HEK293 (cell line): Measurements from ENCODE around the gene NELL1.

Source experiments
- CTCF ChIA-PET: fragments of 350-600 bp; formaldehyde crosslinking; extraction: SDS; loops from one replicate; lab custom pipeline; 2021; ENCODE audit warnings: antibody characterized with exemption; lab: Yijun Ruan, JAX
- POLR2A ChIA-PET: fragments of 300-600 bp; formaldehyde crosslinking; extraction: SDS; loops from one replicate; lab custom pipeline; 2020; ENCODE audit warnings: antibody characterized with exemption, inconsistent platforms; lab: Yijun Ruan, JAX
- H3K27ac ChIP-seq: fragments of 200-500 bp; sonication (Bioruptor generic); 2 replicates; pipeline ENCODE4 v1.5.1; 2014; ENCODE audit warnings: low read depth, low read length, control low read depth, inconsistent platforms; ENCODE audit errors: extremely low read depth
- H3K36me3 ChIP-seq, 2 experiments: fragments of 200-500 bp in 1 of 2; sonication (Bioruptor generic) in 1 of 2; 1 replicate in 1 of 2; 2 replicates in 1 of 2; pipeline ENCODE4 v1.5.1; 2014 to 2017; ENCODE audit warnings: inconsistent platforms in 2 of 2, low read length in 2 of 2; ENCODE audit not compliant: control insufficient read depth in 2 of 2, insufficient read depth in 1 of 2
- H3K4me1 ChIP-seq: fragments of 200-500 bp; sonication (Bioruptor generic); 2 replicates; pipeline ENCODE4 v1.5.1; 2014; ENCODE audit warnings: mild to moderate bottlenecking, low read length, inconsistent platforms; ENCODE audit not compliant: control insufficient read depth, insufficient read depth
- H3K4me3 ChIP-seq: 2 replicates; pipeline ENCODE4 v1.5.1; 2011; ENCODE audit warnings: low read depth, mild to moderate bottlenecking, control low read depth, low read length, moderate library complexity
- H3K9me3 ChIP-seq: fragments of 200-500 bp; sonication (Bioruptor generic); 2 replicates; pipeline ENCODE4 v1.5.1; 2014; ENCODE audit warnings: low read depth, low read length, inconsistent platforms; ENCODE audit not compliant: control insufficient read depth, insufficient read depth
- GLI2 ChIP-seq: fragments of 450-650 bp; formaldehyde crosslinking; IDR thresholded peaks from 2 replicates; pipeline ENCODE4; 2017; ENCODE audit warnings: missing biosample characterization, missing genetic modification characterization, low read depth, borderline replicate concordance
- GLIS1 ChIP-seq: fragments of 450-650 bp; formaldehyde crosslinking; IDR thresholded peaks from 2 replicates; pipeline ENCODE4 v1.5.1; 2016; ENCODE audit warnings: missing biosample characterization, missing genetic modification characterization
- RBAK ChIP-seq: fragments of 450-650 bp; formaldehyde crosslinking; IDR thresholded peaks from 2 replicates; pipeline ENCODE4 v1.5.1; 2016; ENCODE audit warnings: missing biosample characterization, missing genetic modification characterization
- SALL2 ChIP-seq: fragments of 450-650 bp; formaldehyde crosslinking; IDR thresholded peaks from 2 replicates; pipeline ENCODE4 v1.5.0; 2017; ENCODE audit warnings: missing biosample characterization, mild to moderate bottlenecking, missing genetic modification characterization, borderline replicate concordance
- TRIM28 ChIP-seq: IDR thresholded peaks from 2 replicates; pipeline ENCODE4 v1.6.1; 2011; ENCODE audit warnings: low read length, control low read depth, borderline replicate concordance
- ZBTB17 ChIP-seq: fragments of 450-650 bp; formaldehyde crosslinking; IDR thresholded peaks from 2 replicates; pipeline ENCODE4 v1.5.1; 2016; ENCODE audit warnings: missing biosample characterization, missing genetic modification characterization
- ZNF184 ChIP-seq: fragments of 450-650 bp; IDR thresholded peaks from 2 replicates; pipeline ENCODE4 v1.5.1; 2018; ENCODE audit warnings: missing biosample characterization, mild to moderate bottlenecking, missing genetic modification characterization
- ZNF221 ChIP-seq: fragments of 450-650 bp; formaldehyde crosslinking; IDR thresholded peaks from 2 replicates; pipeline ENCODE4 v1.5.1; 2017; ENCODE audit warnings: missing biosample characterization, missing genetic modification characterization, borderline replicate concordance
- ZNF549 ChIP-seq: fragments of 450-650 bp; IDR thresholded peaks from 2 replicates; pipeline ENCODE4 v1.5.1; 2018; ENCODE audit warnings: missing biosample characterization, missing genetic modification characterization, mild to moderate bottlenecking, inconsistent platforms, moderate library complexity
- ZNF654 ChIP-seq: fragments of 450-650 bp; formaldehyde crosslinking; IDR thresholded peaks from 2 replicates; pipeline ENCODE4 v1.5.1; 2016; ENCODE audit warnings: low read depth, missing biosample characterization, missing genetic modification characterization
- TF ChIP-seq, protein P1 (sequence below): fragments of 450-650 bp; formaldehyde crosslinking; IDR thresholded peaks from 2 replicates; pipeline ENCODE4 v1.5.1; 2016; ENCODE audit warnings: missing biosample characterization, missing genetic modification characterization, borderline replicate concordance
- TF ChIP-seq, protein P2 (sequence below): fragments of 450-650 bp; formaldehyde crosslinking; IDR thresholded peaks from 2 replicates; pipeline ENCODE4 v1.5.1; 2016; ENCODE audit warnings: missing biosample characterization, missing genetic modification characterization
- TF ChIP-seq, protein P3 (sequence below): fragments of 450-650 bp; formaldehyde crosslinking; IDR thresholded peaks from 2 replicates; pipeline ENCODE4 v1.5.1; 2016; ENCODE audit warnings: missing biosample characterization, missing genetic modification characterization
- TF ChIP-seq, protein P4 (sequence below): fragments of 450-650 bp; formaldehyde crosslinking; IDR thresholded peaks from 2 replicates; pipeline ENCODE4 v1.5.1; 2017; ENCODE audit warnings: missing biosample characterization, missing genetic modification characterization
- TF ChIP-seq, protein P5 (sequence below): fragments of 450-650 bp; formaldehyde crosslinking; IDR thresholded peaks from 2 replicates; pipeline ENCODE4; 2016; ENCODE audit warnings: missing biosample characterization, missing genetic modification characterization

The NELL1 gene

DNA sequence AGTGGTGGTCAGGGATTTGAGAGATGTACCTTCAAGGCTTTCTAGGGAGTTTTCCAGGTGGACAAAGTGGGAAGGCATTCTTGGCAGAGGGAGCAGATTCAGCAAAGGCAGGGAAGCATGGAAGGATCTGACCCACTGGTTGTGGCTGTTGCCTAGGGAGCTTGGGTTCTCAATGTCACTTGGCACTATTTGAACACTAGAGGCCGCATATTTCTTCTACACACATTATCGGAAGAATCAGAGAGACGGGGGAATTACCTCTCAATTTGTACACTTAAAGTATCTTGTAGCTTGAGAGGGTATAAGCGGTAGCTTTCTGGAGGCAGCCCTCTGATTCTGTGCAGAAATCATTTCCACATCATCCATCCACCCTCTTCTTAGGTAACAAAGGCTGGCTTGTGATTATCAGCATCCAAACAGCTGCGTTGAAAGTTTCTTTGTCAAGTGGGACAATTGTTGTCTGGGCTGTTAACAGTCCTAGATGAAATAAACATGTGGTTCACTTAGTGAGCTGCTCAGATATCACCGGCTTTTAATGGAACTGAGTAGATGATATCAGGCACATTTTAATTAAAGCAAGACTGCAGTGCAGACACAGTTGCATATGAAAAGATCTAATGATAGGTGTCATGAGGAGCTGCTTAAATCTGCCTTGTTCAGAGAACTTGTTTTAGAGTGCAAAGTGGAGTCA lies 2.6 kb downstream of the NELL1 start:
- POLR2A ChIA-PET, result interaction anchor here (0.5 kb wide), 1 partner anchor 12 kb away, joined by 3 read pairs; no protein-coding TSS in a partner anchor
- no peaks in the 10 kb centered on the region for H3K36me3 ChIP-seq
- H3K4me1 ChIP-seq, result no peaks in the 10 kb centered on the region; the same call in 1 of the 2 replicates
- H3K27ac ChIP-seq, result no peak overlapping the region
- TF ChIP-seq RBAK (tag by site-specific recombination) (no peak), ZNF184 (tag by site-specific recombination) (no peak), ZBTB17 (tag by site-specific recombination) (peak; percentile 18; the same call in 1 of the 2 replicates), TRIM28 (no peak)
- TF ChIP-seq, protein P1, sequence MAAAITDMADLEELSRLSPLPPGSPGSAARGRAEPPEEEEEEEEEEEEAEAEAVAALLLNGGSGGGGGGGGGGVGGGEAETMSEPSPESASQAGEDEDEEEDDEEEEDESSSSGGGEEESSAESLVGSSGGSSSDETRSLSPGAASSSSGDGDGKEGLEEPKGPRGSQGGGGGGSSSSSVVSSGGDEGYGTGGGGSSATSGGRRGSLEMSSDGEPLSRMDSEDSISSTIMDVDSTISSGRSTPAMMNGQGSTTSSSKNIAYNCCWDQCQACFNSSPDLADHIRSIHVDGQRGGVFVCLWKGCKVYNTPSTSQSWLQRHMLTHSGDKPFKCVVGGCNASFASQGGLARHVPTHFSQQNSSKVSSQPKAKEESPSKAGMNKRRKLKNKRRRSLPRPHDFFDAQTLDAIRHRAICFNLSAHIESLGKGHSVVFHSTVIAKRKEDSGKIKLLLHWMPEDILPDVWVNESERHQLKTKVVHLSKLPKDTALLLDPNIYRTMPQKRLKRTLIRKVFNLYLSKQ (tag by site-specific recombination), result no peak
- no peaks in the 10 kb centered on the region for H3K9me3 ChIP-seq
- H3K4me3 ChIP-seq, result no peak overlapping the region
- CTCF ChIA-PET, result interaction anchor here (0.6 to 3.9 kb wide), 15 partner anchors 8 to 478 kb away, joined by 3 to 25 read pairs (median 3); no protein-coding TSS in a partner anchor

DNA sequence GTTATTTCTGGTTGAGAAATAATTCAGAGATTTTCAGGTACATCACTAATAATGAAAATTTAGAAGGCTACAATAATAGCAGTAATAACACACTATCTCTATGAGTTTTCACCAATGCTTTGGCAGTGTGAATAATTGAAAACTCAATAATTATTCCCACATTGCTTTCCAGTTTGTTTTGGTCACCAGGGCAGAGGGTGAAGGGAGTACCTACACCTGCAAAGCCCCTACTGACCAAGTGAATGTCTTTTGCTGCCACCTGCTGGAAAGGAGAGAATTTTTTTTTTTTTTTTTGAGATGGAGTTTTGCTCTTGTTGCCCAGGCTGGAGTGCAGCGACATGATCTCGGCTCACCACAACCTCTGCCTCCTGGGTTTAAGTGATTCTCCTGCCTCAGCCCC lies 3.2 kb downstream of the NELL1 start:
- TF ChIP-seq GLIS1 (tag by site-specific recombination), result no peak
- peak; percentile 40 for TF ChIP-seq ZNF654
- no peaks in the 10 kb centered on the region for H3K36me3 ChIP-seq
- ChIA-PET CTCF (interaction anchor here (0.6 to 3.9 kb wide), 11 partner anchors 8 to 405 kb away, joined by 3 to 25 read pairs (median 3); no protein-coding TSS in a partner anchor), POLR2A (no interaction called here)
- H3K4me3 ChIP-seq, result no peak overlapping the region
- no peaks in the 10 kb centered on the region; the same call in 1 of the 2 replicates for H3K4me1 ChIP-seq
- no peak overlapping the region for H3K27ac ChIP-seq
- no peaks in the 10 kb centered on the region for H3K9me3 ChIP-seq

DNA sequence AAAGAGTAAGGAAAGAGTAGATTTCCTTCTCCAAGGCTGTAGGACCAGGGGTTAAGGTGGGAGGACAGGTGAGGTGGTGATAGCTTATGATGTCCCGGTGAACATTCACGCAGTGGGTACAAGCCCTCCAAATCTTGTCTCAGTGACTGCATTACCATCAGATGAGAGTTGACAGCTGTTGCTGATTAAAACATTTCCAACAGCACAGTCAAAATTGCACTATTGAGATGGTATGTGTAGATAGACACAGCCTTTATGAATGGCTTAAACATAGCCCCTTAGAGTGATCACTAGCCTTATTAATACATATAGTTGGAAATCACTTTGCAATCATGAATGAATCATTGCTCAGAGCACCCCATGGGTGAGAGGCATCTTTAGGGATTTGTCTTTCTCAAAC lies 7.3 kb downstream of the NELL1 start:
- TF ChIP-seq SALL2 (tag by site-specific recombination) (no peak), GLI2 (tag by site-specific recombination) (no peak)
- TF ChIP-seq, protein P2, sequence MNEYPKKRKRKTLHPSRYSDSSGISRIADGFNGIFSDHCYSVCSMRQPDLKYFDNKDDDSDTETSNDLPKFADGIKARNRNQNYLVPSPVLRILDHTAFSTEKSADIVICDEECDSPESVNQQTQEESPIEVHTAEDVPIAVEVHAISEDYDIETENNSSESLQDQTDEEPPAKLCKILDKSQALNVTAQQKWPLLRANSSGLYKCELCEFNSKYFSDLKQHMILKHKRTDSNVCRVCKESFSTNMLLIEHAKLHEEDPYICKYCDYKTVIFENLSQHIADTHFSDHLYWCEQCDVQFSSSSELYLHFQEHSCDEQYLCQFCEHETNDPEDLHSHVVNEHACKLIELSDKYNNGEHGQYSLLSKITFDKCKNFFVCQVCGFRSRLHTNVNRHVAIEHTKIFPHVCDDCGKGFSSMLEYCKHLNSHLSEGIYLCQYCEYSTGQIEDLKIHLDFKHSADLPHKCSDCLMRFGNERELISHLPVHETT (tag by site-specific recombination), result no peak
- TF ChIP-seq, protein P3, sequence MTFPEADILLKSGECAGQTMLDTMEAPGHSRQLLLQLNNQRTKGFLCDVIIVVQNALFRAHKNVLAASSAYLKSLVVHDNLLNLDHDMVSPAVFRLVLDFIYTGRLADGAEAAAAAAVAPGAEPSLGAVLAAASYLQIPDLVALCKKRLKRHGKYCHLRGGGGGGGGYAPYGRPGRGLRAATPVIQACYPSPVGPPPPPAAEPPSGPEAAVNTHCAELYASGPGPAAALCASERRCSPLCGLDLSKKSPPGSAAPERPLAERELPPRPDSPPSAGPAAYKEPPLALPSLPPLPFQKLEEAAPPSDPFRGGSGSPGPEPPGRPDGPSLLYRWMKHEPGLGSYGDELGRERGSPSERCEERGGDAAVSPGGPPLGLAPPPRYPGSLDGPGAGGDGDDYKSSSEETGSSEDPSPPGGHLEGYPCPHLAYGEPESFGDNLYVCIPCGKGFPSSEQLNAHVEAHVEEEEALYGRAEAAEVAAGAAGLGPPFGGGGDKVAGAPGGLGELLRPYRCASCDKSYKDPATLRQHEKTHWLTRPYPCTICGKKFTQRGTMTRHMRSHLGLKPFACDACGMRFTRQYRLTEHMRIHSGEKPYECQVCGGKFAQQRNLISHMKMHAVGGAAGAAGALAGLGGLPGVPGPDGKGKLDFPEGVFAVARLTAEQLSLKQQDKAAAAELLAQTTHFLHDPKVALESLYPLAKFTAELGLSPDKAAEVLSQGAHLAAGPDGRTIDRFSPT (tag by site-specific recombination), result no peak
- H3K9me3 ChIP-seq, result no peaks in the 10 kb centered on the region
- no peaks in the 10 kb centered on the region for H3K4me1 ChIP-seq
- ChIA-PET CTCF (no interaction called here), POLR2A (no interaction called here)
- no peaks in the 10 kb centered on the region for H3K36me3 ChIP-seq
- H3K27ac ChIP-seq, result no peak overlapping the region
- H3K4me3 ChIP-seq, result no peak overlapping the region

DNA sequence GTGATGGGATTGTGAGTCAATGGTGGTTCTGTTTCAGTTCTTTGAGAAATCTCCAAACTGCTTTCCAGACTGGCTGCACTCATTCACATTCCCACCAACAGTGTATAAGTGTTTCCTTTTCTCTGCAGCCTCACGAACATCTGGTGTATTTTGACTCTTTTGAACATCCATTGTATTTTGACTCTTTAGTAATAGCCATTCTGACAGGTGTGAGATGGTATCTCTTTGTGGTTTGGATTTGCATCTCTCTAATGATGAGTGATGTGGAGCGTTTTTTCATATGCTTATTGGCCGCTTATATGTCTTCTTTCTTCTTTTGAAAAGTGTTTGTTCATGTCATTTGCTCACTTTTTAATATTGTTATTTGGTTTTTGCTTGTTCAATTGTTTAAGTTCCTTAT lies 19.4 kb downstream of the NELL1 start:
- ChIA-PET CTCF (no interaction called here), POLR2A (no interaction called here)
- Histone ChIP-seq H3K4me3 (no peak overlapping the region), H3K4me1 (no peaks in the 10 kb centered on the region), H3K36me3 (no peaks in the 10 kb centered on the region), H3K27ac (no peak overlapping the region), H3K9me3 (no peaks in the 10 kb centered on the region)
- TF ChIP-seq ZNF549 (tag by site-specific recombination) (no peak), GLIS1 (tag by site-specific recombination) (no peak), ZNF221 (tag by site-specific recombination) (no peak)
- TF ChIP-seq, protein P4, sequence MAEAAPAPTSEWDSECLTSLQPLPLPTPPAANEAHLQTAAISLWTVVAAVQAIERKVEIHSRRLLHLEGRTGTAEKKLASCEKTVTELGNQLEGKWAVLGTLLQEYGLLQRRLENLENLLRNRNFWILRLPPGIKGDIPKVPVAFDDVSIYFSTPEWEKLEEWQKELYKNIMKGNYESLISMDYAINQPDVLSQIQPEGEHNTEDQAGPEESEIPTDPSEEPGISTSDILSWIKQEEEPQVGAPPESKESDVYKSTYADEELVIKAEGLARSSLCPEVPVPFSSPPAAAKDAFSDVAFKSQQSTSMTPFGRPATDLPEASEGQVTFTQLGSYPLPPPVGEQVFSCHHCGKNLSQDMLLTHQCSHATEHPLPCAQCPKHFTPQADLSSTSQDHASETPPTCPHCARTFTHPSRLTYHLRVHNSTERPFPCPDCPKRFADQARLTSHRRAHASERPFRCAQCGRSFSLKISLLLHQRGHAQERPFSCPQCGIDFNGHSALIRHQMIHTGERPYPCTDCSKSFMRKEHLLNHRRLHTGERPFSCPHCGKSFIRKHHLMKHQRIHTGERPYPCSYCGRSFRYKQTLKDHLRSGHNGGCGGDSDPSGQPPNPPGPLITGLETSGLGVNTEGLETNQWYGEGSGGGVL (tag by site-specific recombination), result no peak
- TF ChIP-seq, protein P5, sequence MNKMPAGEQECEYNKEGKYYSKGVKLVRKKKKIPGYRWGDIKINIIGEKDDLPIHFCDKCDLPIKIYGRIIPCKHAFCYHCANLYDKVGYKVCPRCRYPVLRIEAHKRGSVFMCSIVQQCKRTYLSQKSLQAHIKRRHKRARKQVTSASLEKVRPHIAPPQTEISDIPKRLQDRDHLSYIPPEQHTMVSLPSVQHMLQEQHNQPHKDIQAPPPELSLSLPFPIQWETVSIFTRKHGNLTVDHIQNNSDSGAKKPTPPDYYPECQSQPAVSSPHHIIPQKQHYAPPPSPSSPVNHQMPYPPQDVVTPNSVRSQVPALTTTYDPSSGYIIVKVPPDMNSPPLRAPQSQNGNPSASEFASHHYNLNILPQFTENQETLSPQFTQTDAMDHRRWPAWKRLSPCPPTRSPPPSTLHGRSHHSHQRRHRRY (tag by site-specific recombination), result no peak
